GM19463 (cell line): Measurements from ENCODE around the gene TCP11L2.
"Not testable (repeated sequence)": the region's sequence is repeated elsewhere in the genome, so short reads cannot be mapped to it uniquely, and the experiment has no call there.

ENCODE experiments used
- ATAC-seq: cut with Tn5 transposase; IDR thresholded peaks from one replicate; pipeline ENCODE4 v1.9.1; 2021; ENCODE audit warnings: mild to moderate bottlenecking, moderate library complexity; ENCODE audit not compliant: unreplicated experiment

The TCP11L2 gene

DNA sequence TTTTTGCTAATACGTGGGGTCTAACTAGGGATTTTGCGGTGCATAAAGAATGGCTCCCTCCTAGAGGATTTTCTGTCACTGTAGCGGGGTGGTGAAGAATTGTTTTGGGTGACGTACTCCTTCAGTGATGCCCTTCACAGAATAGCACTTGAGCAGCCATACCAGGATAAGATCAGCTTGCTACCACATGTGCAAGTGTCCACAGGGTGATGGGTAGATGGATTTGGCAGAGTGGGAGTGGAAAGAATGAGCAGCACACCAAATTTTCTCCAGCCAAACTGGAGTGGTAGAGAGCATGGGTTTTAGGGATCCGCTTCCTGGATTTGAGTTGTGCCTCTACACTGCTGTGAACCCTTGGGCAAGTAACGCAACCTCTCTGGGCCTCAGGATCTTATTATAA is 2.3 kb downstream of the TCP11L2 start:
- no peak for ATAC-seq

DNA sequence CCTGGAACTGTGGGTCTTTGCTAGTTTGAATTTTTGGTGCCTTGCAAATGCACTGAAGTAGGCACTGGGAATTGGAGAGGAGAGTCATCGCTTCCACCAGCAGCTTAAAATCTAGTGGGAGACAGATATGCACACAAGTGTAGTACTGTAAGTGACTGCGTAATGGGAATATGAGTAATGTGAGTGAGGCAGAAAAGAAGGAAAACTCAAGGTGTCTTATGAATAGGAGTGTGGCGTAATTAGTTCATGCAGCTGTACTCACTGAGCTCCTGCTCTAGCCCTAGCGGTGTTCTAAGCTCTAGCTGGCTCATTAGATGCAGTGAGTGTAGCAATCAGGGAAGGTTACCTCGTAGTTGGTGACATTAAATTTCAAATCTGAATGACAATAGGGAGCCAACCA is 2.8 kb downstream of the TCP11L2 start:
- no peak for ATAC-seq

DNA sequence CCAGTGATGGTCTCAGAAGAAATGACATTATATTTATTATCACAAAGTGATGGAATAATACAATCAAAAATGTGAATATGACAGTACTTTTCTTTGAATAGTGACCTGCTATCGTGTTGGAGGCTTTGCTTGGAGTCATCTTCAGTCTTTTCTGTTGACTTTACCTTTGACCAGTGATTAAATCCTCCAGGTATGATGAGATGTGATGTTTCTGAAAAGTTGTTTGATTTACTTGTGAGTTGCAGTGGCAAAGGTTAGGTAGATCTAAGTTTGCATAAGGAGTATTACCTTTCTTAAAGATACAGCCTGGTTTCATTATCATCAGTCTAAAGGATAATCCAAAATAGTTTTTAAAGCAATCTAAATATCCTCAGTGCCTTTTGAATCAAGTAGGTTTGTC is 4.6 kb downstream of the TCP11L2 start:
- no peak for ATAC-seq

DNA sequence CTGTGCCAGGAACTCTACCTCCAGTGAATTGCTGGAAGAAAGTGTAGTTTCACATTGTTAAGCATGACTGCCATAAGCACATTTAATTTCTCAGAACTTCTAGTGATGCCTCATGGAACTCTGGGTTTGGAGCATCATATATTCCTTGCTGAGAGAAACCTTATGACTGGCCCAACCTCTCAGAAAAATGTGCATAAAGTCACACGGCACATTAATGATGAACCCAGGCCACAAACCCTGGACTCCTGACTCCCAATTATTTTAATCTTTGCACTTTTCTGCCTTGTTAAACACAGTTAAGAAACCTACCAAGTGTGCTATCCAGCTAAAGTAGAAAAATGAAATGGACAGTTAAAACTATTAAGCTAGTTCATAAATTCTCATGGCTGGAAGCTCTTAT is 5.6 kb downstream of the TCP11L2 start:
- ATAC-seq, result no peak

DNA sequence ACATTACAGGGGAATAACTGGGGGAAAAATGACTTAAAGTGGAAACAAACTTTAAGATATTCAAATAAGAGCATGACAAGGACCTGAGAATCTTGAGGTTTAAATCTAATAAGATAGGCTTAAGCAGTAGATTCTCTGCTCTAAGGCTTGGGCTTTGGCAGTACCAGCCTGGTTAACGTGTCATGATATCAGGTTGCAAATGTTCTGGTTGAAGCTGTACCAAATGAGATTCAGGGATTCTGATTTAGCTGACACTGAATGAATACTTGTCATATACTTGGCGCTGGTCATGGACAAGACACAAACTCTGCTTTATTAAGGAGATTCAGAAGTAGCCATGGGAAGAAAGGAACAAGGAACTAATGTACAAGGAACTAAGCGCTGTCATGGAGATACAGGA is 6.1 kb downstream of the TCP11L2 start:
- ATAC-seq, result no peak

- ATAC-seq, result no peak
These were observed 7.4 kb downstream of the TCP11L2 start for GRCh38 chr12:106309671-106310505.

DNA sequence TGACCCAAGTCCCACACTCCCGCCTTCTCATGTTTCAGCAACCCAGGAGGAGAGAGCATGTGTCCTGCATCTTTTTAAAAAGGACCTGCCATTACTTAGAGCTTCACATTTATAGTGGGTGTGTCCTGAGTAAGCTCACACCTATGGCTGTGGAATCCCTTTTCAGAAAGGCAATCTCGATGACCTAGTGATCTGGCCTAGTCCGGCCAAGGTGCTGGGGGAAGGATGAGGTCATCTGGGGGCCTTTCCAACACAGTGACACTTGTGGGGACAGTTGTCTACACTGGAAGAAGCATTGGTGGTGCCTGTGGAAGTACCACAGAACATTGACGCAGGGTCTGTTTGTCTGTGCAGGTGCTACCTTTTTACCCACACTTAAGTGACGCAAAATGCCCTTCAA is 8.2 kb downstream of the TCP11L2 start:
- no peak for ATAC-seq

GRCh38 chr12:106311139-106311538 is 8.6 kb downstream of the TCP11L2 start:
- no peak for ATAC-seq

DNA sequence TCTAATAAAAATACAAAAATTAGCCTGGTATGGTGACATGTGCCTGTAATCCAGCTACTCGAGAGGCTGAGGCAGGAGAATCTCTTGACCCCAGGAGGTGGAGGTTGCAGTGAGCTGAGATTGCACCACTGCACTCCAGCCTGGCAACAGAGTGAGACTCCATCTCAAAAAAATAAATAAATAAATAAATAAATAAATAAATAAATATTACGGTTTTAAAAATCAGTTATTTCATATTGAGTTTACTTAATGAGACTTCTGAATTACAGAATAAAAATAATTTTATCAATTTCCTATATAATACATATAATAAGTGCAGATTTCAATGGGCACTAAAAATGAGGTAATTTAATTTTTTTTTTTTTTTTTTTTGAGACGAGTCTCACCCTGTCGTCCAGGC is 10.9 kb downstream of the TCP11L2 start:
- ATAC-seq, result not testable (repeated sequence)

GRCh38 chr12:106315523-106315922 is 13.0 kb downstream of the TCP11L2 start:
- no peak for ATAC-seq

DNA sequence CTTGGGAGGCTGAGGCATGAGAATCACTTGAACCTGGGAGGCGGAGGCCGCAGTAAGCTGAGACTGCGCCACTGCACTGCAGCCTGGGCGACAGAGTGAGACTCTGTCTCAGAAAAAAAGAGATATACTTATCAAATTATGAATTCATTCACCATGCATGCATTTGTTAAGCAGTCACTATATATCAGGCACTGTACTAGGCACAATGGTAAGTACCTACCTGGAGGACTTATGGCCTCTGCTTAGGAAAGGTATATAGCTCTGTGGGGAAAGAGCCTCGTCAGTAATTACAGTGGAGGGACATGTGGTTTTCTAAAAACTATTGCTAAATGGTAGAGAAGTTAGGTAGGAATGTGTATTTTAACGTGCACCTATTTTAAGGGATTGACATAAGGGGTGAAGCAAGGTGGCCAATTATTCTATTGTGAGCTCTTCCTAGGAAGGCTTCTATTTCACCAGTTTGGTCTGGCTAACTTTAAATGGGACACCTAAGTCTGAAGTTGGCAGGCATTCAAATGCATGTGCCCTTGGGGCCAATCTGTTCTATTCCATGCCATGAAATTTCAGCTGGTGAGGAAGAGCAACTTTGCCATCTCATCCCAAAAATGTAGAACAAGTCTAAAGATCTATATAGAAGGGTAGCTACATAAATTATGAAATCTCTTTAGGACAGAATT is 15.0 kb downstream of the TCP11L2 start:
- ATAC-seq, result no peak

GRCh38 chr12:106321139-106321850 is 18.8 kb downstream of the TCP11L2 start:
- no peak for ATAC-seq

DNA sequence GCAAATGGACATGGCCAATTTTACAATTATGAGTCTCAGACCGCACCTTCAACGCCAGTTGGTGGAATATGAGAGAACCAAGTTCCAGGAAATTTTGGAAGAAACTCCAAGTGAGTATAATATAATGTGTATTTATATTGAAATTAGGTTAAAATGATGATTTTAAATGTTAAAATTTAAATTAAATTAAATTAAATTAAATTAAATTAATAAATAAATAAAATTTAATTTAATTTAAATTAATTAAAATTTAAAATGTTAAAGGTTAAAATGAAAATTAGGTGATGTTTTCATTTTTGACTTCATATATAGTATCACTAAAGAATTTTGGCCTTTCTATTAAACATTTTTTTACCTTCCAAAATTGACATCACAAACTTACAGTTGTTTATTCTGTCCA is 21.0 kb downstream of the TCP11L2 start:
- ATAC-seq, result no peak

DNA sequence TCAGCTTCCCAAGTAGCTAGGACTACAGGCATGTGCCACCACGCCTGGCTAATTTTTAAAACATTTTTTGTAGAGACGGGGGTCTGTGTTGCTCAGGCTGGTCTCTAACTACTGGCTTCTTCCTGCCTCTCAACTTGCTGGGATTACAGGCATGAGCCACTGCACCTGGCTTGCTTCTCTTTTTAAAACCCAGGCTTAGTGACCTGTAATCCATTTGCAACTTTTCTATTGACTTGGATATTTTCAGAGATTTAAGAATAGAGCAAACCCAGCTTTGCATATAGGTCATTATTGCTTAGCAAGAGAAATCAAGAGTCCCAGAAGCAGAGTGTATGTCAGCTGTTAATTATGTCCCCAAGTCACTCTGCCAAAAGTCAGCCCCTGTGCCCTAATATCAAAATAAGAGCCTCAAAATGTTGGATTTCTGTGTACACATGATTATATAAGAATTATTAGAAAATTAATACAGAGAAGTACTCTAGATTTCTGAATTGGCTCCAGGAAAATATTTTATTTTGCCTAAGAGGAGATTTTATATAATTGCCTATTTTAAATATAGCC is 24.9 kb downstream of the TCP11L2 start:
- ATAC-seq, result no peak

DNA sequence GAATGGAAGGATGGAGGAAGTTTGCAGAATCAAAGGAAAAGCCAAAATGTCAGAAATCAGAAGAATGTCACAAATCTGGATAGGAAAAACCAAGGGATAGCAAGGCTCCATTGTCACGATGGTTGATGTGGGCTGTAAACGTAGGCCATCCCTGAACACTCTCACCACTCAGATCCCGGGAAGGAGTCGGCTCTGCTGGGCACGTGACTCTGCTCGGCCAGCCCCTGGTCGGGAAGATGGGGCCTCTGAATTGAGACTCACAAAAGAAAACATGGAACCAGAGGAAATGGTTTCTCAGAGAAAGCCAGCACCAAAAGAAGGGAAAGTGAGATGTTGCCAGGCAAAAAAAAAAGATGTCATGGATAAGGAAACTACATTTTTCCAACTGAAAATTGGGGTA is 26.2 kb downstream of the TCP11L2 start:
- ATAC-seq, result no peak

DNA sequence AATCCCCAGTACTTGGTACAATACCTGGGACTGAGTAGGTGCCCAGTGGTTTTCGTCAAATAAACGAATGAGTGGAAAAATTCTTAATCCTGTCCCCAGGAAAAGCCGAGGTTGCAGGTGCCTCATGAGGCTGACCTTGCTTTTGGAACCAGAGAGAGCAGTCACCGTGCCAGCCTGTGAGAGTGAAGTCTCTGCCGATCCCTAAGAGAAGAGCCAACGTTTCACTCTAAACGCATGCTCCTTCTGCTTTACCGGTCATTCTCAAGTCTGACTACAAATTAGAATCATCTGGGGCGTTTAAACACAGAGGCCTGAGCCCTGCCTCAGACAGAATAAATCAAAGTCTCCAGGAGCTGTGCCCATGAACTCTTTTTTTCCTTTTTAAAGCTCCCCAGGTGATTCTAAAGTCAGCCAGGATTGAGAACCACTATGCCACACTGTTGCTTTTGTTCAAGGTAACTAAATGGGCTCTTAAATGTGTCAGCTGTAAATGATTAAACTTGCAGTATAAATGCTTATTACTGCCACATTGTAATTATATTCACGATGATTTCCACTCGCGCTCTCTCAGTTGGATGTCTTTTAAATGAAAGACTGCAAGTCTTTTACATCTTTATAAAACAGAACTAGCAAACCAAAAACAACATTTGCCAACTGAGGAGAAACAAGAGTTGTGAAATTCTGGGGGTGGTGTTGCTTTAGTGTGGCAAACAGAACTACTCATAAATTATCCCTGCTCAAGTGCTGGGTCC is 26.9 kb downstream of the TCP11L2 start:
- ATAC-seq, result no peak

DNA sequence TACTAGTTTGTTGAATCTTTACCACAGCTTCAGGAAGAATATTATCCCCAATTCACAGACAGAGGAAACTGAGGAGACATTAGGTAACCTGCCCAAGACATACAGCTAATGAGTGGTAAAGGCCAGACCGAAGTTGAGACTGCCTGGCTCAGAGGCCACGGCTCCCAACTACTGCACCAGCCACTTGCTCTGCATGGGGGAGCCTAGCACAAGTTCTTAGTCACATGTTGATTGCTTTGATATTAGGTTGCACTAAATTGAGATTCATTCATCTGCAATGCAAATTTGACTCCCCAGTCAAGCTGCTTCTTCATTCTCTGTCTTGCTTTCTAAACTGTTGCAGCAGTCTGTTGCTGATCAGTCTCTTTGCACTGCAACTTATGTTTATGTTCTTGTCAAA is 29.1 kb downstream of the TCP11L2 start:
- ATAC-seq, result no peak

DNA sequence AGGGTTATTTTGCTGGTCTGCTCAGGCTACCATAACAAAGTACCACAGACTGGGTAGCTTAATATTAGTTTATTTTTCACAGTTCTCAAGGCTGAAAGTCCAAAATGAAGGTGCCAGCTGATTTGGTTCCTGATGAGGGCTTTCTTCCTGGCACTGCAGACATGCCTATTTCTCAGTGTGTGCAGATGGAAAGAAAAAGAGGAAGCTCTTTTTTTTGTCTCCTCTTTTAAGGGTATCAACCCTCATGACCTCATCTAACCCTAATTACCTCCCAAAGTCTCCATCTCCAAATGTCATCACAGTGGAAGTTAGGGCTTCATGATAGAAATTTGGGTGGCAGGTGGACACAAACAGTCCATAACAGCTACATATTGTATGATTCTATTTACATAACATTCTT is 30.0 kb downstream of the TCP11L2 start:
- no peak for ATAC-seq

DNA sequence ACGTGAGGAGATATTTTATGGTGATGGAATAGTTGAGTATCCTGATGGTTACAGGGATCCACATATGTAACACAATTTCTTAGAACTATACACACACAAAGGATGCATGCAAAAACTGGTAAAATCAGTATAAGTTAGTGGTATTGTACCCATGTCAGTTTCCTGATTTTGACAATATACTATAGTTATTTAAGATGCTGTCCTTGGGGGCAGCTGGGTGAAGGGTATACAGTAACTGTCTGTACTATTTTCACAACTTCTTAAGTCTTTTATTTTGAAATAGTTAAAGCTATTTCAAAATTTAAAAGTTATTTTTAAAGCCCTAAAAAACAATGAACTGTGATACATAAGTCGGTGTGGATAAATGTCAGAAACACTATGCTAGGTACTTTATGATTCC is 30.5 kb downstream of the TCP11L2 start:
- no peak for ATAC-seq

- no peak for ATAC-seq
These were observed 31.2 kb downstream of the TCP11L2 start for GRCh38 chr12:106333756-106334155.
